HG03342 (cell line): Measurements from ENCODE around the gene RGS10.

Experiments used
- ATAC-seq: cut with Tn5 transposase; IDR thresholded peaks from one replicate; pipeline ENCODE4 v1.9.1; 2021; ENCODE audit warnings: mild to moderate bottlenecking, moderate library complexity; ENCODE audit not compliant: unreplicated experiment

Gene RGS10

GRCh38 chr10:119498889-119499676 is 43.4 kb downstream of the RGS10 start:
- ATAC-seq, result no peak

GRCh38 chr10:119497243-119497642 is 45.3 kb downstream of the RGS10 start:
- no peak for ATAC-seq

GRCh38 chr10:119496273-119496672 is 46.2 kb downstream of the RGS10 start:
- ATAC-seq, result peak; percentile 91

- no peak for ATAC-seq
These were observed 47.0 kb downstream of the RGS10 start for GRCh38 chr10:119495545-119495944.

- no peak for ATAC-seq
These were observed 47.5 kb downstream of the RGS10 start for GRCh38 chr10:119495021-119495505.

- ATAC-seq, result no peak
These were observed 48.1 kb downstream of the RGS10 start for GRCh38 chr10:119494236-119495020.

GRCh38 chr10:119493155-119493554 is 49.4 kb downstream of the RGS10 start:
- no peak for ATAC-seq

GRCh38 chr10:119491966-119492757 is 50.4 kb downstream of the RGS10 start:
- no peak for ATAC-seq

GRCh38 chr10:119489991-119490326 is 52.6 kb downstream of the RGS10 start:
- ATAC-seq, result no peak

- ATAC-seq, result no peak
These were observed 53.8 kb downstream of the RGS10 start for GRCh38 chr10:119488675-119489074.

- no peak for ATAC-seq
These were observed 58.7 kb downstream of the RGS10 start for GRCh38 chr10:119483839-119484238.

GRCh38 chr10:119483001-119483400 is 59.5 kb downstream of the RGS10 start:
- ATAC-seq, result no peak

- ATAC-seq, result no peak
These were observed 60.6 kb downstream of the RGS10 start for GRCh38 chr10:119481781-119482426.

- no peak for ATAC-seq
These were observed 61.9 kb downstream of the RGS10 start for GRCh38 chr10:119480667-119481066.

- no peak for ATAC-seq
These were observed 63.0 kb downstream of the RGS10 start for GRCh38 chr10:119479532-119479931.

GRCh38 chr10:119478811-119479341 is 63.6 kb downstream of the RGS10 start:
- ATAC-seq, result no peak

GRCh38 chr10:119478111-119478802 is 64.3 kb downstream of the RGS10 start:
- ATAC-seq, result peak; percentile 87

GRCh38 chr10:119477444-119477843 is 65.1 kb downstream of the RGS10 start:
- peak; percentile 50 for ATAC-seq

- no peak for ATAC-seq
These were observed 67.9 kb downstream of the RGS10 start for GRCh38 chr10:119474606-119475005.

GRCh38 chr10:119473771-119474170 is 68.7 kb downstream of the RGS10 start:
- no peak for ATAC-seq
